Ovary (tissue), 3 donors: ENCODE results near the gene ZNF501.

Experiments
- EP300 ChIP-seq: sonication (generic); formaldehyde crosslinking; IDR thresholded peaks from one replicate; pipeline ENCODE4 v1.6.1; 2017; ENCODE audit warnings: antibody characterized with exemption
- TF ChIP-seq, protein P1 (sequence below), 3 donors: fragments of 450-650 bp in 2 of 3; fragments of 200-600 bp in 1 of 3; IDR thresholded peaks; one replicate each; pipeline versions ENCODE4 v1.5.1 to v1.8.0; 2016 to 2022; ENCODE audit warnings: antibody characterized with exemption in 3 of 3, mild to moderate bottlenecking in 1 of 3
- donor health status: DM: no; HTN: no; CAD: no.

- TF ChIP-seq, protein P1, sequence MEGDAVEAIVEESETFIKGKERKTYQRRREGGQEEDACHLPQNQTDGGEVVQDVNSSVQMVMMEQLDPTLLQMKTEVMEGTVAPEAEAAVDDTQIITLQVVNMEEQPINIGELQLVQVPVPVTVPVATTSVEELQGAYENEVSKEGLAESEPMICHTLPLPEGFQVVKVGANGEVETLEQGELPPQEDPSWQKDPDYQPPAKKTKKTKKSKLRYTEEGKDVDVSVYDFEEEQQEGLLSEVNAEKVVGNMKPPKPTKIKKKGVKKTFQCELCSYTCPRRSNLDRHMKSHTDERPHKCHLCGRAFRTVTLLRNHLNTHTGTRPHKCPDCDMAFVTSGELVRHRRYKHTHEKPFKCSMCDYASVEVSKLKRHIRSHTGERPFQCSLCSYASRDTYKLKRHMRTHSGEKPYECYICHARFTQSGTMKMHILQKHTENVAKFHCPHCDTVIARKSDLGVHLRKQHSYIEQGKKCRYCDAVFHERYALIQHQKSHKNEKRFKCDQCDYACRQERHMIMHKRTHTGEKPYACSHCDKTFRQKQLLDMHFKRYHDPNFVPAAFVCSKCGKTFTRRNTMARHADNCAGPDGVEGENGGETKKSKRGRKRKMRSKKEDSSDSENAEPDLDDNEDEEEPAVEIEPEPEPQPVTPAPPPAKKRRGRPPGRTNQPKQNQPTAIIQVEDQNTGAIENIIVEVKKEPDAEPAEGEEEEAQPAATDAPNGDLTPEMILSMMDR (IDR thresholded peaks at IDR 0.05), result no peak
- TF ChIP-seq EP300, result no peak
Measured at GRCh38 chr3:44687898-44688297, 41.5 kb upstream of the ZNF501 start.
